HG03457 (cell line): ENCODE data around the gene DRGX.

Source experiments
- ATAC-seq: cut with Tn5 transposase; IDR thresholded peaks from one replicate; pipeline ENCODE4 v1.9.1; 2021; ENCODE audit warnings: moderate number of reproducible peaks; ENCODE audit not compliant: unreplicated experiment

The DRGX gene

GRCh38 chr10:49322371-49323170 is 73.3 kb downstream of the DRGX start:
- no peak for ATAC-seq

DNA sequence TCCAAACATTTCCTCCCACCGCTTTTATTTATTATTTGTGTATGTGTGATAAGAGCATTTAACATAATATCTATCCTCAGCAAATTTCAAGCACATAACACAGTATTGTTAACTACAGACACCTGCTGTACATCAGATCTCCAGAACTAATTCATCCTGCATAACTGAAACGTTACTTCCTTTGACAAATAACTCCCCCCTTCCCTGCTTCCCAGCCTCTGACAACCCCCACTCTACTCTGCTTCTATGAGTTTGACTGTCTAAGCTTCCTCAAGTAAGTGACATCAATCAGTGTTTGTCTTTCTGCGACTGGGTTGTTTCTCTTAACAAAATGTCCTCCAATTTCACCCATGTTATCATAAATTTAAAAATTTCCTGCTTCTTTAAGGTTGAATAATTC is 74.9 kb downstream of the DRGX start:
- no peak for ATAC-seq

- ATAC-seq, result no peak
Measured at GRCh38 chr10:49320191-49320590, 75.7 kb downstream of the DRGX start.

GRCh38 chr10:49319206-49319605 is 76.7 kb downstream of the DRGX start:
- ATAC-seq, result no peak

DNA sequence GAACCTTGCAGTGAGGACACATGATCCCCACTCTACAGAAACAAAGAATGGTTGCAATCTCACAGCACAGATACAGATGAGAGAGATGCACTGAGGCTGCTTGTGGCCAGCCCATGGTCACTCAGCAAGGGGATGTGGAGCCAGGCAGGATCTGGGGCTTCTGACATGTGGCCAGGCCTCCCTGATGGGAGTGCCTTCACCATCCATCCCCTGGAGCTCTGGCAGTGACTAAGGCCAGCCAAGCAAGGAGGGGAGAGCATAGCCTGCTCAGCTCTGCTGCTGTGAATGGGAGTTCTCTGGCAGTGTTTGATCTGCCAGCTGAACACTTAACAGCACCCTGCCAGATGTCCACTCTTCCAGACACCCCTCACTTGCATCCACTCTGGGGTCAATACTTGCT is 77.1 kb downstream of the DRGX start:
- ATAC-seq, result no peak

DNA sequence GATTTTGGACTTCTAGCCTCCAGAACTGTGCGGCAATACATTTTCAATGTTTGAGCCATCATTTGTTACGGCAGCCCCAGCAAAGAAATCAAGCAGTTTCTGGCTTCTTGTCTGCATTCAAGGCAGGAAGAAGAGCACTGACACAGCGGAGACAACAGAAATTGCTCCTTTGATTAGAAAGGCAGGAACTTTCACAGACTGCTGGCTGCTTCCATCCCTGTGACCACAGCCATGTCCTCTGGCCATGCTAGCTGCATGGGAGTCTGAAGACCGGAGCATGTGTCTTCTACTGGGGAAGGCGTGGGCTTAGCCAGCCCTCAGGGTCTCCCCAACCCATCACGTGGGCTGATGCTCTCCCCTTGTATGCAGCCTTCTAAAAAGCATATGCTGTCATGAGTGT is 77.9 kb downstream of the DRGX start:
- no peak for ATAC-seq

GRCh38 chr10:49314806-49315205 is 81.1 kb downstream of the DRGX start:
- ATAC-seq, result no peak
